SK-N-MC (cell line): Measurements from ENCODE around the gene ZBTB17.
"Not testable (repeated sequence)": the region's sequence is repeated elsewhere in the genome, so short reads cannot be mapped to it uniquely, and the experiment has no call there.

Experiments
- DNase-seq: peaks from one replicate; pipeline ENCODE4 v3.0.0-alpha.2; 2011; ENCODE audit warnings: low read depth, low spot score
- H3K27ac ChIP-seq: fragments of 200-600 bp; sonication (generic); 2 replicates; pipeline ENCODE4 v1.5.1; 2016; ENCODE audit warnings: mixed run types
- H3K36me3 ChIP-seq: fragments of 200-600 bp; sonication (generic); 2 replicates; pipeline ENCODE4 v1.6.1; 2017; ENCODE audit warnings: antibody characterized with exemption, low read length, mixed read lengths; ENCODE audit not compliant: insufficient read depth
- H3K4me3 ChIP-seq: fragments of 200-600 bp; sonication (generic); 2 replicates; pipeline ENCODE4 v1.5.1; 2016
- H3K9ac ChIP-seq: fragments of 200-600 bp; sonication (generic); 2 replicates; pipeline ENCODE4 v1.8.0; 2017; ENCODE audit warnings: mixed run types, mixed read lengths; ENCODE audit not compliant: insufficient read length
- H3K9me3 ChIP-seq: fragments of 200-600 bp; sonication (generic); 2 replicates; pipeline ENCODE4 v1.6.1; 2017; ENCODE audit warnings: low read depth, mild to moderate bottlenecking, antibody characterized with exemption, low read length, moderate library complexity, mixed read lengths
- EZH2 ChIP-seq: fragments of 200-600 bp; sonication (generic); IDR thresholded peaks from one replicate; pipeline ENCODE4 v1.6.1; 2017; ENCODE audit warnings: antibody characterized with exemption
- FOXP2 ChIP-seq: optimal IDR thresholded peaks from 2 replicates; pipeline ENCODE3; 2011; ENCODE audit warnings: mild to moderate bottlenecking, moderate library complexity; ENCODE audit not compliant: insufficient read depth; ENCODE audit errors: extremely low read length, control extremely low read depth
- POLR2AphosphoS5 ChIP-seq: IDR thresholded peaks from 2 replicates; pipeline ENCODE4 v1.6.1; 2012; ENCODE audit warnings: mild to moderate bottlenecking, low read depth, low read length, borderline replicate concordance

Gene ZBTB17

GRCh38 chr1:15975805-15976680 lies at the start of gene ZBTB17:
Gene ZBTB17 (minus strand): TSS chr1:15976101. CDS start chr1:15948495, 27,606 bp downstream.
- H3K36me3 ChIP-seq = peaks cover 21% of the 10 kb centered on the region
- peak within 1 kb of the TSS; percentile 38; the same call in 1 of the 2 replicates for H3K27ac ChIP-seq
- peak; percentile 75 for DNase-seq
- TF ChIP-seq POLR2AphosphoS5 (peak; percentile 85), EZH2 (no peak)
- H3K9ac ChIP-seq = peak within 1 kb of the TSS; percentile 82
- H3K9me3 ChIP-seq = no peaks in the 10 kb centered on the region
- H3K4me3 ChIP-seq = peak within 1 kb of the TSS; percentile 89

GRCh38 chr1:16023050-16023653 lies 47.3 kb upstream of the ZBTB17 start:
- no peak for DNase-seq
- no peaks in the 10 kb centered on the region for H3K9me3 ChIP-seq
- no peaks in the 10 kb centered on the region for H3K36me3 ChIP-seq
- no peak overlapping the region for H3K27ac ChIP-seq
- H3K4me3 ChIP-seq = no peak overlapping the region
- no peak for TF ChIP-seq EZH2
- no peak for TF ChIP-seq FOXP2
- no peak for TF ChIP-seq POLR2AphosphoS5
- no peak overlapping the region for H3K9ac ChIP-seq

GRCh38 chr1:16022393-16022792 lies 46.5 kb upstream of the ZBTB17 start:
- Histone ChIP-seq H3K27ac (no peak overlapping the region), H3K4me3 (no peak overlapping the region), H3K9ac (no peak overlapping the region), H3K9me3 (no peaks in the 10 kb centered on the region), H3K36me3 (no peaks in the 10 kb centered on the region)
- TF ChIP-seq EZH2 (no peak), FOXP2 (no peak), POLR2AphosphoS5 (no peak)
- no peak for DNase-seq

GRCh38 chr1:16021681-16022080 lies 45.8 kb upstream of the ZBTB17 start, which contains the start of gene CLCNKA:
Gene CLCNKA (plus strand): TSS chr1:16022036. CDS start chr1:16022620, 584 bp downstream.
- Histone ChIP-seq H3K36me3 (no peaks in the 10 kb centered on the region), H3K4me3 (no peak within 1 kb of the TSS), H3K9ac (no peak within 1 kb of the TSS), H3K9me3 (no peaks in the 10 kb centered on the region), H3K27ac (no peak within 1 kb of the TSS)
- no peak for DNase-seq
- no peak for TF ChIP-seq FOXP2
- no peak for TF ChIP-seq POLR2AphosphoS5
- no peak for TF ChIP-seq EZH2

GRCh38 chr1:16020878-16021277 lies 45.0 kb upstream of the ZBTB17 start:
- H3K27ac ChIP-seq, H3K36me3 ChIP-seq: not testable (repeated sequence)

GRCh38 chr1:16020325-16020724 lies 44.4 kb upstream of the ZBTB17 start:
- no peak overlapping the region for H3K27ac ChIP-seq
- H3K9ac ChIP-seq = no peak overlapping the region
- TF ChIP-seq EZH2 (no peak), FOXP2 (no peak), POLR2AphosphoS5 (no peak)
- no peak for DNase-seq
- no peak overlapping the region for H3K4me3 ChIP-seq
- no peaks in the 10 kb centered on the region for H3K36me3 ChIP-seq
- H3K9me3 ChIP-seq = no peaks in the 10 kb centered on the region

More at GRCh38 chr1:16020878-16021277, 45.0 kb upstream of the ZBTB17 start:
- H3K4me3 ChIP-seq, H3K9me3 ChIP-seq, DNase-seq, H3K9ac ChIP-seq: not testable (repeated sequence)

- Histone ChIP-seq H3K9me3 (no peaks in the 10 kb centered on the region), H3K36me3 (no peaks in the 10 kb centered on the region), H3K4me3 (no peak overlapping the region), H3K9ac (no peak overlapping the region), H3K27ac (no peak overlapping the region)
- TF ChIP-seq POLR2AphosphoS5 (no peak), FOXP2 (no peak), EZH2 (no peak)
- no peak for DNase-seq
Observed at GRCh38 chr1:16019644-16020277, 43.9 kb upstream of the ZBTB17 start.
